AG20443 (cell line): ENCODE data around the gene SPACA1.
A peak's percentile ranks its signal among the peaks of the same experiment; 100 is the strongest.
"Not testable (repeated sequence)": the region's sequence is repeated elsewhere in the genome, so short reads cannot be mapped to it uniquely, and the experiment has no call there.

Source experiments
- DNase-seq: peaks from one replicate; pipeline ENCODE4 v3.0.0; 2012; ENCODE audit warnings: low spot score, mixed read lengths

The SPACA1 gene, protein sequence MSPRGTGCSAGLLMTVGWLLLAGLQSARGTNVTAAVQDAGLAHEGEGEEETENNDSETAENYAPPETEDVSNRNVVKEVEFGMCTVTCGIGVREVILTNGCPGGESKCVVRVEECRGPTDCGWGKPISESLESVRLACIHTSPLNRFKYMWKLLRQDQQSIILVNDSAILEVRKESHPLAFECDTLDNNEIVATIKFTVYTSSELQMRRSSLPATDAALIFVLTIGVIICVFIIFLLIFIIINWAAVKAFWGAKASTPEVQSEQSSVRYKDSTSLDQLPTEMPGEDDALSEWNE

DNA sequence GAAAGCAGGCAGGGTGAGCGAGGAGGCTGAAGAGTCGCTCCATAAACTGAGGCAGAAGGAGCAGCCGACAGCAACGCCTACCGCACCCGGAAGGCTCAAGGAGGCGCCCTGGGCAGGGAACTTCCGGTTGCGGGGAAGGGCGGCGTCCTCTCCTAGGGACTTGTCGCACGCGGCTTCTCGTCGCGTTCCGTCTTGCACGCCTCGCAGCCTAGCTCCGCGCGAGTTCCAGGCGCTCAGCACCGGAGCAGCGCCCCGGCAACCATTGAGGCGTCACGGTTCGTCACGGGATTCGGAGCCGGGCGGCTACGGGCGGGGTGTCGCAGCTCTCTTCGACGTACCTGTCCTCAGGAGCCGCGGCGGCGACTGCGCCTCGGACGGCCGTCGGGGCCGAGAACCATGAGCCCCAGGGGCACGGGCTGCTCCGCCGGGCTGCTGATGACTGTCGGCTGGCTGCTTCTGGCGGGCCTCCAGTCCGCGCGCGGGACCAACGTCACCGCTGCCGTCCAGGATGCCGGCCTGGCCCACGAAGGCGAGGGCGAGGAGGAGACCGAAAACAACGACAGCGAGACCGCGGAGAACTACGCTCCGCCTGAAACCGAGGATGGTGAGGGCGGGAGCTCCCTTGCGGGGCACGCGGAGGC, at the start of gene SPACA1:
TSS of gene SPACA1 (plus strand) at position 332 of the 641 bp plus-strand sequence. CDS start at position 397, 65 bp downstream.
- peak; percentile 9 for DNase-seq

DNA sequence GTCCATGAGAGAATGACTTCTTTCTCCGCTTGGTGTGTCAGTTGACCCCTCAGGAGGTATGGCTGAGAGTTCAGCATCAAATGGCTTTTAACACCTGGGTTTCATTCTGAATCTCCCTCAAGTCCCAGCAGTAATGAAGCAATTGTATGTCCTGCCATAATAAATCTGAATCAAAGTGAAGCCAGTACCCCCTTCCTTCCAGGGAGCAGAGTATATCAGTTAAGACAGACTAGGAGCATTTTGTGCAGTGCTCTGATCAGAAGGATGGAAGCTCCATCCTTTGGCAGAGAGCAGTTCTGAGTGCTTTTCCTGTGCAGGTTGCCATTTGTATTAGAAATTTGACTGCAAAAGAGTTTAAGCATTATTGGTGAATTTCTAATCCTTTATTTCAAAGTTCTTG, 46.9 kb upstream of the SPACA1 start:
- no peak for DNase-seq

GRCh38 chr6:88001279-88001678, 46.4 kb upstream of the SPACA1 start:
- not testable (repeated sequence) for DNase-seq

DNA sequence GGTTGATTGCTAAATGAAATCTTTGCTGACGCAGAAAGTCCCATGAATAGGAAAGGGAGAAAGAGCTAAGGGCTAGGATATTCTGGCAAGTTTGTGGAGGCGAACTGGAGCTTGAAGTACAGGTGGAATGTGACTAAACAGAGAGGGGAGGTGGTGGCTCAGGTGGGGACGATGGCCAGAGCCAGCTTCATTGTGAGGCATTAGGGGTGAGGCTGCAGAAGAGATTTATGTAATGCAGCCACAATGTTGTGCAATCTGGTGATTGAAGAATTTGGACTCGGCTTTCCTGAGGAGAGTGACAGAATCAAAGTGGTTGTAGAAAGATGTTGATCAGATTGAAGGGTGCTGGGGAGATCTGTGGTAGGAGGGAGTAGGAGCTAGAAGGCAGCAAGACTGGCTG, 42.9 kb upstream of the SPACA1 start:
- no peak for DNase-seq

DNA sequence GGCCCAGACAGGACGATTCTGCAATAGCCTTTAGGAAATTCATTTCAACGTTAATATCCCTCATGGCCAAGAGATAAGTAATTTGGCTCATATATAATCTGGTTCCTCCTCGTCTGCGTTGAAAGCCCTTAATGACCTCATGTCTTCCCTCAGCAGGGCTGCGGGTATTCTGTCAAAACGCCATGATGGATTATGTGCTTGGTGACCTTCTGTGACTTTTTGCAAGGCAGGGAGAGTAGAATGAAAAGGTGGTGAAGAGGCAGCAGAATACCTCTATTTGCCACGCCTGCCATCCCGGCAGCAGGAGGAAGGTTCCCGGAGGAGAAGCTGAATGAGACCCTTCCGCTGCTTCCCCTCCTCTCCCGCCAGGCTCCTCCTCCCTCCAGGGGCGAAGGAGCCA, 41.1 kb upstream of the SPACA1 start:
- no peak for DNase-seq

GRCh38 chr6:88008411-88008810, 39.2 kb upstream of the SPACA1 start:
- DNase-seq, result no peak

GRCh38 chr6:88008831-88009231, 38.8 kb upstream of the SPACA1 start:
- DNase-seq, result peak; percentile 16

DNA sequence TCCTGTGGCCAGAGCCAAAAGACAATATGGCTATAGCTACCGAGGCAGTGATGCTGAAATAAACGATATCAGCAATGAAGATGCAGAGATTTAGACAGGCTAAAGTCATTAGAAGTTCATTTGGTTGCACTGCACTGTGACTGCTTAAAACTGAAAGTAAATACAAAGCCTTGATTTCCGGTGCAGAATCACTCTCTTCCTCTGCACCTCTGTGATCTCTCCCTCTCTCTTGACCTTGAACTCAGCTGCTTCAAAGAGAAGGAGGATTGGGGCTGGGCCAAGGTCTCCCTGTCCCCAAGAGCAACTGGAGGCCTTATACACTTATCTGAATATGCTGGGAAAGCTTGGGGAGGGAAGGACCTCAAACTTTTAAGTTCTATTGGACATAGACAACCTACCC, 34.6 kb upstream of the SPACA1 start:
- no peak for DNase-seq

DNA sequence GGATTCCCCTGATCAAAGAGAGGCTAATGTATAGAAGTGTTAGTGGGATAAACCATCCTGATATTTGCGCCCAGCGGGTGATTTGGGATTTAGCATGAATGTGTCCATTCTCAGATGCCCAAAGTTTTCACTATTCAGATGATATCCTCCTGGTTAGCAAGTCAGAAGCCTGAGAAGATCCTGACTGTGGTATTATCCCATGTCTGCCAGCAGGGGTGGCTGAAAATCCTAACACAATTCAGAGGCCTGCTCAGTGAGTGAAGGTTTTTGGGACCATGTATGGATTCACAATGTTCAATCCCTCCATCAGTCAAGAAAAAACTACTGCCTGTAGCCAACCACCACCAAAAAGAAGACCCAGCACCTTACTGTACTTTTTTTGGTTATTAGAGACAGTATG, 34.1 kb upstream of the SPACA1 start:
- DNase-seq, result no peak

DNA sequence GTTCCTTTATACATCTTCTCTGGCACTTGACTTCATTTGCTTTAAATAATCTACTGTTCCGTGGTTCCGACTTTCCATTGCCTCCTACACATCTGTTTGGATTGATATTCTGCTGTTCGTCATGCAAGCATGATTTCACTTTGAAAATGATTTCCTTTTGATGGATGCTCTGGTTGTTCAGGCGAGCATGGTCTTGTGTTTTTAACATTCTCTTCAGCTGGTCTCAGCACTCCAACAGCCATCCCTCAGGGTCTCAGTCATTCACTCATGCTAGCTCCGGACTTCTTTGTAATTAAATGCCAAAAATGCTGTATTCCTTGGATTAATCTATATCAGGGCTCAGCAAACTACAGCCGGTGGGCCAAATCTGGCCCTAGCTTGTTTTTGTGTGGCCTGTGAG, 27.2 kb upstream of the SPACA1 start:
- DNase-seq, result no peak

DNA sequence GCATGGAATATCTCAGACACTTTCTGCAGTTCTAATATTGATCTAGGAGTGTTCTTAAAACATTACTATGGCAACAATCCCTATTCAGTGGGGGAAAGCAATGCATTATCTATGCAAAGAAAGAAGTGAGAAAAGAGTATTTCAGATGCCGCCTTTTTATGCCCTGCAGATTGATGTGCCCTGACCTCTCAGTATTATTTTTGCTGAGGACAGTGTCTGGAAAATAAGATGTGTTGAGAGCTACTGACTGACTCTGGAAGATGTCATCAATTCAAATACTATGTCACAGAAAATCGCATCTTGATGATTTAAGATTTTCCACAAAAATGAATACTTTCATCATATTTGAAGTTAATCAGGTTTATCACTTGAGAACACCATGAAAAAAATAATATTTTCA, 22.9 kb upstream of the SPACA1 start:
- no peak for DNase-seq

- no peak for DNase-seq
These were observed 16.1 kb upstream of the SPACA1 start for GRCh38 chr6:88031550-88031949.

- no peak for DNase-seq
These were observed 3.1 kb upstream of the SPACA1 start for GRCh38 chr6:88044530-88044929.

DNA sequence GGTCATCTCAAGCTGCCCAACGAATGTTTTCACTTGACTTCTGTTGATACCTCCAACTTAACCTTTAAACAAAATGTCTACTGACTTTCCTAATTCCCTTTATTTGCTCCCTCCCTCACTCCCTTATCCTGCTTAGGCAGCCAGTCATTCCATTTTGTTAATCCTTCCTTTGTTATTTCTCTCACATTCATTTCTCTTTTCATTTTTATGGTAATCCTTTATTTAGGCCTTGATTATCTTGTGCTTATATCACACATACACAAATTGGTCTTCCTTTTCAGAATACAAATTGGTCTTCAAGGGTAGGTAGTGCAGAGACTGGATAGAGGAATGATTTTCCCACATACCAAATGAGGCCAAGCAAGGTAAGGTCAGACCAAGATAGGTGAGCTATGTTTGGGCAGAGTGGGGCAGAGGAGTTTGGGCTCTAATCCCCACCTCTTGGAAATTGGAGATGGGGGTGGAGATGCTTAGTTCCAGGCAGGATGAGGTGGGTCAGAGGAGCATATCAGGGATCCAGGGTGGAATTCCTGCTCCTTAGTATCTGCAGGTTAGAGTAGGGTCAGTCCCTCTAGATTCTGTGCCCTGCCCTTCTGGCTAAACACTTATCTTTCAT, 2.0 kb upstream of the SPACA1 start:
- no peak for DNase-seq

GRCh38 chr6:88048578-88048977, 937 bp downstream of the SPACA1 start:
- DNase-seq, result no peak

GRCh38 chr6:88050140-88050818, 2.6 kb downstream of the SPACA1 start:
- DNase-seq, result no peak

GRCh38 chr6:88059191-88059590, 11.6 kb downstream of the SPACA1 start:
- DNase-seq, result no peak

DNA sequence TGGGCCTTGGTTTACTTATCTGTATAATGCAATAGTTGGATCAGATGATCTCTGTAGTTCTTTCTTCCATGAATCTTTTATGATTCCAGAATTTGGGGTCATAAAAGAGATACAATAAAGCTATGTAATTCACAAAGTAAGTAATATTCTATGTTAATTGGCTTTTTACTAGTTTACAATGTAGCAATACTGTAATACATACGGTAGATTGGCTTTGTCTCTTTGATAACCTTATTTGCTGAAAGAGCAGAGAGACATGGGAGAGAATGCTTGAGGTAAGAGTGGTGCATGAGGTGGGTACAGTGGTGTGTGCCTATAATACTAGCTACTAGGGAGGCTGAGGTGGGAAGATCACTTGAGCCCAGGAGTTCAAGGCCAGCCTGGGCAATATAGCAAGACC, 14.7 kb downstream of the SPACA1 start:
- no peak for DNase-seq

DNA sequence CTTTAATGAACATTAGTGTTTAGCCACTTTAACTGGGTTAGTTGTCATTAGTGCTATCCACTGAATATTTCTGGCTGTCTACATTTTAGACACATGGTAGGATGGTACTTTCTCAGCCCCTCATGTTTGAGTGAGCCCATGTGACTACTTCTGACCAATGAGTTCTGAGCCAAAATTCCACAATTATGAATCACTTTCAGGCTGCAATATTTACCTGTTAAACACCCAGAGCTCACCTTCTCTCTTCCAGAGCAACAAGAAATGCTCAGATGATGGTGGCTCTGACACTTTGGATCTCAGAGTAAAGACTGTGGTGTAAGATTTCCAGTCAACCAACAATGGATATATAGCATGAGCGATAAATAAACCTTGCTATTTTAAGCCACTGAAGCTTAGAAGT, 24.8 kb downstream of the SPACA1 start:
- no peak for DNase-seq

- no peak for DNase-seq
These were observed 27.1 kb downstream of the SPACA1 start for GRCh38 chr6:88074791-88075190.

DNA sequence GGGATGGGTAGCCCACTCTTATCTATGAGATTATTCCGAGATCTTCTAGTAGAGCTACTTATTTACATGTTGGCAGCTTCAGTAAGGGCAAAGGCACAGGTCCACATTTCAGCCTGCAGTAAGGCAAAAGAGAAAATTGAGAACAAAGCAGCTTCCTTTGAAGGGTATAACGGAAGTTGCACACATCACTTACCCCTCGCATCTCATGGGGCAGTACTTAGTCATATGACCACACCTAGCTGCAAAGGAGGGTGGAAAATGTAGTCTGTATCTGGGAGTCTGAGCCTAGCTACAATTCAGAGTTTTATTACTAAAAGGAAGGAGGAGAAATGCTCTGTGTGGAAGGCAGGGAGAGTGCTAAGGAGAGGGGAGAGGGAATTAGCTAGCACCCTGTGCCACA, 29.7 kb downstream of the SPACA1 start:
- DNase-seq, result no peak

DNA sequence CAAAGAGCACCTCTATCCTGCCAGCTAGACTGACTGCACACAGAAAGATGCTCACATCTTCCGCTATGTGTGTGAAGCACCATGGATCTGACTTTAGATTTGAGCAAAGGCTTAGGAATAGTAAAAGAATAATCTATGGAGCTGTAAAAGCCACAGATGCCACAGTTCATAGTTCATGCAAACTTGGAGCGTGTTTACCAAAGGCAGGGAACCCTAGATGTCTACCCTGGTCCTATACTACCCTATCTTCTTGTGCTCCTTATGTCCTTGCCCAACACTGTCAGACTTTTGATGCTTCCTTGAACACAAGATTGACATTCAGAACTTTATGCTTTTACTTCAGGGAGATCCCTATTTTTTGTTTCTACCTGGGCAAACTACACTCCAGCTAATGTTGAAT, 39.2 kb downstream of the SPACA1 start:
- DNase-seq, result no peak

DNA sequence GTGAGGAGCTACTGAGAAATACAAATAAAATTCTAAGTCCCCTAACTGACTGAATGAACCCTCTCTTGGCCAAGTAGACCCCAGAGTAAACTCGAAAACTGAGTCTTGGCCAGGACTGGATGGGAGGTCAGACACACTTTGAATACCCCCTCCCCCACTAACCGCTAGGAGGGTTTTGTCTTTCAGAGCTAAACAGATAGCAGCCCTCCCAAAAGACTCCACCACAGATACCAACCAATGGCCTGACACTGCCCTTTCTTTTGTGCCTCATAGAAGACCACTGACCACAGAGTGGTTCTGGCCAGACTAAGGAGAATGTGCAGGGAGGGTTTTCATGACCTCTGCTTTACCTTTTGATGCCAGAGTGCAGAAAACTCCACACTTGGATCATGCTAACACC, 42.1 kb downstream of the SPACA1 start:
- no peak for DNase-seq
